Osteoblast (primary cell): Measurements from ENCODE around the gene CCDC190. TPM values are rescaled to one million over a fixed set of nuclear protein-coding genes. Genes with fewer than 3 reads are reported as not detected.

Source experiments
- total RNA-seq: library from RNA; depleted of rRNA; stranded (reverse); fragments of >200 nt; gene quantifications from 2 replicates; pipeline ENCODE4 v1.2.3, GENCODE V29; 2012

The CCDC190 gene
- total RNA-seq, 1 donor: 1.1 TPM

Other genes starting within 250 kb of the CCDC190 start
- gene DDR2, start 228.7 kb downstream of the CCDC190 start, total RNA-seq: 363 and 384 TPM in 2 replicates
- 23.9 and 25.6 TPM in 2 replicates for gene HSD17B7, start 70.5 kb downstream of the CCDC190 start, total RNA-seq
- gene RGS4, start 208.2 kb upstream of the CCDC190 start, total RNA-seq: 130 and 142 TPM in 2 replicates